Activated CD4-positive, alpha-beta T cell treated with anti-CD3 and anti-CD28 coated beads for 1 hour (primary cell): ENCODE measurements around the gene ACSF3.
A peak's percentile ranks its signal among the peaks of the same experiment; 100 is the strongest.

Experiments used
- DNase-seq: peaks from one replicate; pipeline ENCODE4 v3.0.0-alpha.2; 2020

Gene ACSF3

GRCh38 chr16:89093602-89094251, at the start of gene ACSF3:
ACSF3 (plus strand) TSS chr16:89093852; CDS start chr16:89100682, 6,830 bp downstream.
- DNase-seq: peak; percentile 50

- no peak for DNase-seq
These were observed 49.1 kb upstream of the ACSF3 start for GRCh38 chr16:89044418-89045180.

GRCh38 chr16:89045181-89045815, 48.4 kb upstream of the ACSF3 start:
- DNase-seq: no peak

GRCh38 chr16:89045881-89046280, 47.8 kb upstream of the ACSF3 start:
- DNase-seq: no peak

GRCh38 chr16:89046491-89046890, 47.2 kb upstream of the ACSF3 start:
- no peak for DNase-seq

- DNase-seq: no peak
These were observed 46.1 kb upstream of the ACSF3 start for GRCh38 chr16:89047331-89048089.

- no peak for DNase-seq
These were observed 45.4 kb upstream of the ACSF3 start for GRCh38 chr16:89048090-89048725.

- DNase-seq: no peak
These were observed 44.7 kb upstream of the ACSF3 start for GRCh38 chr16:89048871-89049422.

- no peak for DNase-seq
These were observed 44.1 kb upstream of the ACSF3 start for GRCh38 chr16:89049484-89050118.

- DNase-seq: no peak
These were observed 43.4 kb upstream of the ACSF3 start for GRCh38 chr16:89050119-89050867.

GRCh38 chr16:89050868-89051311, 42.8 kb upstream of the ACSF3 start:
- DNase-seq: no peak

- DNase-seq: no peak
These were observed 42.0 kb upstream of the ACSF3 start for GRCh38 chr16:89051521-89052166.

GRCh38 chr16:89052191-89052889, 41.3 kb upstream of the ACSF3 start:
- DNase-seq: no peak

- no peak for DNase-seq
These were observed 40.5 kb upstream of the ACSF3 start for GRCh38 chr16:89052890-89053724.

- no peak for DNase-seq
These were observed 40.0 kb upstream of the ACSF3 start for GRCh38 chr16:89053725-89054029.

GRCh38 chr16:89054261-89054661, 39.4 kb upstream of the ACSF3 start:
- DNase-seq: no peak

- DNase-seq: no peak
These were observed 38.9 kb upstream of the ACSF3 start for GRCh38 chr16:89054714-89055113.

- no peak for DNase-seq
These were observed 38.3 kb upstream of the ACSF3 start for GRCh38 chr16:89055313-89055712.

- no peak for DNase-seq
These were observed 37.6 kb upstream of the ACSF3 start for GRCh38 chr16:89055894-89056555.
